ENCODE measurements around the gene GRAP2. TPM values are rescaled to one million over a fixed set of nuclear protein-coding genes. Genes with fewer than 3 reads are reported as not detected.
"Not testable (repeated sequence)": the region's sequence is repeated elsewhere in the genome, so short reads cannot be mapped to it uniquely, and the experiment has no call there.

Gene GRAP2
- total RNA-seq, 1 experiment from 2014 or later: not detected

- no peak for DNase-seq (ENCODE audit: low spot score)
Measured at GRCh38 chr22:39897841-39898240, 3.0 kb upstream of the GRAP2 start.

- DNase-seq (ENCODE audit: low spot score): no peak
Measured at GRCh38 chr22:39898997-39899396, 1.9 kb upstream of the GRAP2 start.

- no peak for DNase-seq (ENCODE audit: low spot score)
Measured at GRCh38 chr22:39901565-39902146, 772 bp downstream of the GRAP2 start.

- DNase-seq (ENCODE audit: low spot score): not testable (repeated sequence)
Measured at GRCh38 chr22:39904024-39904423, 3.1 kb downstream of the GRAP2 start.

- DNase-seq (ENCODE audit: low spot score): no peak
Measured at GRCh38 chr22:39904862-39905261, 4.0 kb downstream of the GRAP2 start.

- DNase-seq (ENCODE audit: low spot score): no peak
Measured at GRCh38 chr22:39905687-39906086, 4.8 kb downstream of the GRAP2 start.

- no peak for DNase-seq (ENCODE audit: low spot score)
Measured at GRCh38 chr22:39906207-39906606, 5.3 kb downstream of the GRAP2 start.

- DNase-seq (ENCODE audit: low spot score): no peak
Measured at GRCh38 chr22:39907047-39907446, 6.2 kb downstream of the GRAP2 start.

- DNase-seq (ENCODE audit: low spot score): no peak
Measured at GRCh38 chr22:39907605-39908097, 6.8 kb downstream of the GRAP2 start.

GRCh38 chr22:39908136-39908535 lies 7.3 kb downstream of the GRAP2 start:
- no peak for DNase-seq (ENCODE audit: low spot score)

- peak; percentile 2 for DNase-seq (ENCODE audit: low spot score)
Measured at GRCh38 chr22:39908737-39909136, 7.9 kb downstream of the GRAP2 start.

- no peak for DNase-seq (ENCODE audit: low spot score)
Measured at GRCh38 chr22:39910876-39911613, 10.2 kb downstream of the GRAP2 start.

GRCh38 chr22:39913321-39913720 lies 12.4 kb downstream of the GRAP2 start:
- DNase-seq (ENCODE audit: low spot score): no peak

GRCh38 chr22:39913886-39914285 lies 13.0 kb downstream of the GRAP2 start:
- no peak for DNase-seq (ENCODE audit: low spot score)

GRCh38 chr22:39914584-39914983 lies 13.7 kb downstream of the GRAP2 start:
- no peak for DNase-seq (ENCODE audit: low spot score)

- no peak for DNase-seq (ENCODE audit: low spot score)
Measured at GRCh38 chr22:39915295-39915726, 14.4 kb downstream of the GRAP2 start.

- DNase-seq (ENCODE audit: low spot score): no peak
Measured at GRCh38 chr22:39916496-39916895, 15.6 kb downstream of the GRAP2 start.

GRCh38 chr22:39917197-39917643 lies 16.3 kb downstream of the GRAP2 start:
- DNase-seq (ENCODE audit: low spot score): no peak

GRCh38 chr22:39917776-39918495 lies 17.1 kb downstream of the GRAP2 start:
- no peak for DNase-seq (ENCODE audit: low spot score)

GRCh38 chr22:39920134-39920743 lies 19.4 kb downstream of the GRAP2 start:
- DNase-seq (ENCODE audit: low spot score): no peak

GRCh38 chr22:39923696-39924095 lies 22.8 kb downstream of the GRAP2 start:
- DNase-seq (ENCODE audit: low spot score): no peak

GRCh38 chr22:39924286-39924685 lies 23.4 kb downstream of the GRAP2 start:
- DNase-seq (ENCODE audit: low spot score): no peak

All from A172 (cell line).